ENCODE measurements around the gene ZRANB3. TPM values are rescaled to one million over a fixed set of nuclear protein-coding genes. Genes with fewer than 3 reads are reported as not detected.

ZRANB3 gene
- total and polyA plus RNA-seq, 2 donors (not counting 3 experiments of a cell fraction or from before 2014, with no cell fraction given), result 2.2 to 6.0 TPM

- Histone ChIP-seq H3K79me2 (ENCODE audit: control insufficient read depth, insufficient read depth, low read length) (no peaks in the 10 kb centered on the region), H3K9me3 (replicated peaks; ENCODE audit: control insufficient read depth, insufficient read depth, low read length) (no peaks in the 10 kb centered on the region), H3K4me1 (ENCODE audit: control insufficient read depth, extremely low read depth, insufficient read depth, low read length) (no peaks in the 10 kb centered on the region), H3K4me3 (replicated peaks in 1 of 3; ENCODE audit: insufficient read depth in 1 of 3, low read depth in 1 of 3, low read length in 3 of 3) (no peak overlapping the region), H4K20me1 (replicated peaks; ENCODE audit: control insufficient read depth, extremely low read depth, insufficient read depth, low read length) (no peaks in the 10 kb centered on the region), H3K4me2 (ENCODE audit: insufficient read depth, low read length) (no peak overlapping the region), H3K9me1 (replicated peaks; ENCODE audit: control insufficient read depth, extremely low read depth, insufficient read depth, low read length) (no peaks in the 10 kb centered on the region), H3K36me3 (ENCODE audit: control insufficient read depth in 2 of 2, extremely low read depth in 1 of 2, insufficient read depth in 2 of 2, low read length in 2 of 2) (no peaks in the 10 kb centered on the region), H2AFZ (ENCODE audit: low read depth, low read length) (no peak overlapping the region), H3K27ac (ENCODE audit: insufficient read depth, low read depth, low read length) (no peak overlapping the region), H3K9ac (replicated peaks; ENCODE audit: extremely low read depth, insufficient read depth, low read length) (no peak overlapping the region), H3K27me3 (ENCODE audit: control insufficient read depth in 2 of 2, insufficient read depth in 2 of 2, low read length in 2 of 2) (no peaks in the 10 kb centered on the region)
- intact Hi-C loops (cut with micrococcal nuclease) (no loop called here), dilution Hi-C loops (cut with MboI; ENCODE audit: extremely low pct_ligation_motif_present, low sequenced_read_pairs) (no loop called here)
- TF ChIP-seq FOS (IDR thresholded peaks at IDR 0.05; ENCODE audit: borderline replicate concordance, insufficient read depth, low read length), result no peak
- DNase-seq (ENCODE audit: low read depth, low spot score) (no peak), FAIRE-seq (no peak)
- ChIA-PET POLR2A (no interaction called here), CTCF (interaction anchor here (1.1 kb wide), 1 partner anchor 17 kb away, joined by 3 read pairs; no protein-coding TSS in a partner anchor)
- BruUV-seq (replicated peaks), result no TSS peak
Measured at GRCh38 chr2:135230150-135230549, 300.9 kb downstream of the ZRANB3 start.

GRCh38 chr2:135227386-135227785, 303.6 kb downstream of the ZRANB3 start:
- dilution Hi-C loops (cut with MboI; ENCODE audit: extremely low pct_ligation_motif_present, low sequenced_read_pairs) (no loop called here), intact Hi-C loops (cut with micrococcal nuclease) (no loop called here)
- H2AFZ ChIP-seq (ENCODE audit: low read depth, low read length), result no peak overlapping the region
- H4K20me1 ChIP-seq (replicated peaks; ENCODE audit: control insufficient read depth, extremely low read depth, insufficient read depth, low read length), result no peaks in the 10 kb centered on the region
- no peaks in the 10 kb centered on the region for H3K27me3 ChIP-seq (ENCODE audit: control insufficient read depth in 2 of 2, insufficient read depth in 2 of 2, low read length in 2 of 2)
- no peaks in the 10 kb centered on the region for H3K9me1 ChIP-seq (replicated peaks; ENCODE audit: control insufficient read depth, extremely low read depth, insufficient read depth, low read length)
- no peak for FAIRE-seq
- H3K79me2 ChIP-seq (ENCODE audit: control insufficient read depth, insufficient read depth, low read length), result no peaks in the 10 kb centered on the region
- H3K4me2 ChIP-seq (ENCODE audit: insufficient read depth, low read length), result no peak overlapping the region
- DNase-seq (ENCODE audit: low read depth, low spot score), result no peak
- BruUV-seq (replicated peaks), result no TSS peak
- ChIA-PET CTCF (interaction anchor here (0.6 kb wide), 1 partner anchor 45 kb away, joined by 3 read pairs; no protein-coding TSS in a partner anchor), POLR2A (no interaction called here)
- no peaks in the 10 kb centered on the region for H3K36me3 ChIP-seq (ENCODE audit: control insufficient read depth in 2 of 2, extremely low read depth in 1 of 2, insufficient read depth in 2 of 2, low read length in 2 of 2)
- H3K4me1 ChIP-seq (ENCODE audit: control insufficient read depth, extremely low read depth, insufficient read depth, low read length), result no peaks in the 10 kb centered on the region
- TF ChIP-seq POLR2AphosphoS5 (IDR thresholded peaks at IDR 0.05; ENCODE audit: insufficient read depth, low read depth, low read length) (no peak), GATA2 (IDR thresholded peaks at IDR 0.05; ENCODE audit: insufficient read depth, insufficient read length, low read depth, low read length) (no peak), MAX (IDR thresholded peaks at IDR 0.05; ENCODE audit: insufficient read depth, insufficient read length) (no peak), CTCF (IDR thresholded peaks at IDR 0.05; ENCODE audit: extremely low read depth in 1 of 2, insufficient read depth in 1 of 2, low read depth in 1 of 2, low read length in 2 of 2) (no peak), POLR2A (IDR thresholded peaks at IDR 0.05; ENCODE audit: low read depth, low read length) (no peak), MYC (IDR thresholded peaks at IDR 0.05; ENCODE audit: low read depth, low read length) (no peak), FOS (IDR thresholded peaks at IDR 0.05; ENCODE audit: borderline replicate concordance, insufficient read depth, low read length) (no peak), EZH2 (IDR thresholded peaks at IDR 0.05; ENCODE audit: borderline replicate concordance, low read depth, low read length, severe bottlenecking) (no peak), JUN (IDR thresholded peaks at IDR 0.05; ENCODE audit: borderline replicate concordance, insufficient read depth, insufficient read length, low read depth) (no peak)
- H3K9me3 ChIP-seq (replicated peaks; ENCODE audit: control insufficient read depth, insufficient read depth, low read length), result no peaks in the 10 kb centered on the region
- H3K27ac ChIP-seq (ENCODE audit: insufficient read depth, low read depth, low read length), result no peak overlapping the region
- H3K4me3 ChIP-seq (replicated peaks in 1 of 3; ENCODE audit: insufficient read depth in 1 of 3, low read depth in 1 of 3, low read length in 3 of 3), result no peak overlapping the region
- H3K9ac ChIP-seq (replicated peaks; ENCODE audit: extremely low read depth, insufficient read depth, low read length), result no peak overlapping the region

All from endothelial cell of umbilical vein (primary cell).